Sciatic nerve (tissue), 2 donors: ENCODE data around the gene MBOAT2. TPM values are rescaled to one million over a fixed set of nuclear protein-coding genes. Genes with fewer than 3 reads are reported as not detected.
"Not testable (repeated sequence)": the region's sequence is repeated elsewhere in the genome, so short reads cannot be mapped to it uniquely, and the experiment has no call there.

ENCODE experiments used
- ATAC-seq: fragments of 200-7000 bp; cut with Tn5 transposase; one replicate; pipeline ENCODE4 v1.9.1; 2020; ENCODE audit warnings: mild to moderate bottlenecking, moderate library complexity
- DNase-seq: peaks from one replicate; pipeline ENCODE4 v3.0.0-alpha.2; 2020; ENCODE audit warnings: low spot score
- intact Hi-C: fragments of 100-400 bp; cut with DNase I; formaldehyde crosslinking; loops from one replicate; pipeline ENCODE4 v1.14.2; 2022
- total RNA-seq: library from RNA; stranded (reverse); fragmentation: NEBNext Ultra II Directional; extraction: Animal tissue kit (Norgen Biotek cat#: 25700); gene quantifications from one replicate; pipeline ENCODE4 v1.2.1, GENCODE V29; 2021
- donor health status: DM: no; HTN: no; CAD: no.
- donor health status: DM: no; HTN: no; CAD: no.

Gene MBOAT2
- 67.6 TPM for total RNA-seq

- ATAC-seq (peak; percentile 97), DNase-seq (peak; percentile 93)
- intact Hi-C loops, result loop anchor here (5.0 kb wide), 1 partner anchor 126 kb away; no protein-coding TSS in a partner anchor
Measured at GRCh38 chr2:9003616-9004337, at the start of gene MBOAT2. TSS of gene MBOAT2 (minus strand) at chr2:9003684. CDS start at chr2:9003614, 70 bp downstream.

GRCh38 chr2:9052821-9053533 is 49.5 kb upstream of the MBOAT2 start:
- ATAC-seq (no peak), DNase-seq (no peak)
- intact Hi-C loops, result no loop called here

GRCh38 chr2:9051451-9051850 is 48.0 kb upstream of the MBOAT2 start:
- intact Hi-C loops, DNase-seq, ATAC-seq: not testable (repeated sequence)

GRCh38 chr2:9050122-9050809 is 46.8 kb upstream of the MBOAT2 start:
- intact Hi-C loops, result no loop called here
- ATAC-seq (no peak), DNase-seq (no peak)

GRCh38 chr2:9045595-9045994 is 42.1 kb upstream of the MBOAT2 start:
- ATAC-seq (no peak), DNase-seq (no peak)
- intact Hi-C loops, result no loop called here

GRCh38 chr2:9043491-9043890 is 40.0 kb upstream of the MBOAT2 start:
- intact Hi-C loops, DNase-seq, ATAC-seq: not testable (repeated sequence)

GRCh38 chr2:9037166-9037565 is 33.7 kb upstream of the MBOAT2 start:
- ATAC-seq (no peak), DNase-seq (no peak)
- intact Hi-C loops, result no loop called here

- DNase-seq, result no peak
- no peak for ATAC-seq
- intact Hi-C loops, result no loop called here
Measured at GRCh38 chr2:9033385-9034168, 30.1 kb upstream of the MBOAT2 start.

GRCh38 chr2:9032536-9033255 is 29.2 kb upstream of the MBOAT2 start:
- intact Hi-C loops, result no loop called here
- DNase-seq, result no peak
- ATAC-seq, result no peak

GRCh38 chr2:9032121-9032520 is 28.6 kb upstream of the MBOAT2 start:
- ATAC-seq, result no peak
- intact Hi-C loops, result no loop called here

GRCh38 chr2:9031246-9031645 is 27.8 kb upstream of the MBOAT2 start:
- DNase-seq (no peak), ATAC-seq (no peak)
- intact Hi-C loops, result no loop called here

More at GRCh38 chr2:9032121-9032520, 28.6 kb upstream of the MBOAT2 start:
- no peak for DNase-seq

GRCh38 chr2:9030841-9031240 is 27.4 kb upstream of the MBOAT2 start:
- intact Hi-C loops, result no loop called here
- DNase-seq (no peak), ATAC-seq (peak; percentile 17)

GRCh38 chr2:9030190-9030589 is 26.7 kb upstream of the MBOAT2 start:
- DNase-seq (no peak), ATAC-seq (no peak)
- intact Hi-C loops, result no loop called here

GRCh38 chr2:9029721-9030120 is 26.2 kb upstream of the MBOAT2 start:
- ATAC-seq, result no peak
- no peak for DNase-seq
- intact Hi-C loops, result no loop called here

GRCh38 chr2:9027884-9028283 is 24.4 kb upstream of the MBOAT2 start:
- no peak for DNase-seq
- intact Hi-C loops, result no loop called here
- no peak for ATAC-seq

- ATAC-seq, result no peak
- intact Hi-C loops, result no loop called here
- DNase-seq, result no peak
Measured at GRCh38 chr2:9025746-9026145, 22.3 kb upstream of the MBOAT2 start.

GRCh38 chr2:9024575-9024974 is 21.1 kb upstream of the MBOAT2 start:
- intact Hi-C loops, result no loop called here
- ATAC-seq, result no peak
- DNase-seq, result no peak

- DNase-seq (no peak), ATAC-seq (no peak)
- intact Hi-C loops, result no loop called here
Measured at GRCh38 chr2:9021563-9022211, 18.2 kb upstream of the MBOAT2 start.
